Stimulated activated CD8-positive, alpha-beta memory T cell treated with anti-CD3 and anti-CD28 coated beads, Interleukin-12 subunit alpha, Interleukin-12 subunit beta, amount 100 ng/mL, for 24 hours (primary cell): ENCODE measurements around the gene PCP4.
"Not testable (repeated sequence)": the region's sequence is repeated elsewhere in the genome, so short reads cannot be mapped to it uniquely, and the experiment has no call there.

Experiments used
- DNase-seq: peaks from one replicate; pipeline ENCODE4 v3.0.0-alpha.2; 2020; ENCODE audit errors: extremely low read depth

The PCP4 gene

GRCh38 chr21:39866093-39866492 lies 1.1 kb upstream of the PCP4 start:
- no peak for DNase-seq

- no peak for DNase-seq
Observed at GRCh38 chr21:39869141-39869818, 2.0 kb downstream of the PCP4 start.

GRCh38 chr21:39873687-39874086 lies 6.4 kb downstream of the PCP4 start:
- no peak for DNase-seq

- DNase-seq: no peak
Observed at GRCh38 chr21:39874206-39874605, 7.0 kb downstream of the PCP4 start.

- DNase-seq: no peak
Observed at GRCh38 chr21:39874759-39875158, 7.5 kb downstream of the PCP4 start.

- DNase-seq: no peak
Observed at GRCh38 chr21:39881661-39882060, 14.4 kb downstream of the PCP4 start.

- no peak for DNase-seq
Observed at GRCh38 chr21:39882151-39882838, 15.1 kb downstream of the PCP4 start.

GRCh38 chr21:39882839-39883195 lies 15.6 kb downstream of the PCP4 start:
- DNase-seq: no peak

GRCh38 chr21:39885119-39885848 lies 18.0 kb downstream of the PCP4 start:
- no peak for DNase-seq

GRCh38 chr21:39888848-39889247 lies 21.6 kb downstream of the PCP4 start:
- no peak for DNase-seq

- no peak for DNase-seq
Observed at GRCh38 chr21:39891111-39891510, 23.9 kb downstream of the PCP4 start.

GRCh38 chr21:39891863-39892262 lies 24.6 kb downstream of the PCP4 start:
- not testable (repeated sequence) for DNase-seq

- DNase-seq: no peak
Observed at GRCh38 chr21:39900491-39900890, 33.3 kb downstream of the PCP4 start.

- DNase-seq: no peak
Observed at GRCh38 chr21:39900911-39901310, 33.7 kb downstream of the PCP4 start.

- DNase-seq: no peak
Observed at GRCh38 chr21:39902986-39903385, 35.7 kb downstream of the PCP4 start.

- DNase-seq: no peak
Observed at GRCh38 chr21:39904457-39904856, 37.2 kb downstream of the PCP4 start.

GRCh38 chr21:39908265-39908923 lies 41.2 kb downstream of the PCP4 start:
- no peak for DNase-seq

- DNase-seq: no peak
Observed at GRCh38 chr21:39911286-39912199, 44.3 kb downstream of the PCP4 start.

GRCh38 chr21:39913706-39914305 lies 46.6 kb downstream of the PCP4 start:
- DNase-seq: no peak

- no peak for DNase-seq
Observed at GRCh38 chr21:39915881-39916280, 48.6 kb downstream of the PCP4 start.

GRCh38 chr21:39918558-39918957 lies 51.3 kb downstream of the PCP4 start:
- DNase-seq: no peak
